NCI-H510A (cell line): Measurements from ENCODE around the gene LDLRAD4.
"Not testable (repeated sequence)": the region's sequence is repeated elsewhere in the genome, so short reads cannot be mapped to it uniquely, and the experiment has no call there.

Source experiments
- DNase-seq: peaks from one replicate; lab custom pipeline; 2025; lab: John Stamatoyannopoulos, UW

The LDLRAD4 gene

GRCh38 chr18:13594551-13594950, 376.0 kb downstream of the LDLRAD4 start:
- DNase-seq: no peak

GRCh38 chr18:13597068-13597467, 378.5 kb downstream of the LDLRAD4 start:
- DNase-seq: no peak

GRCh38 chr18:13598591-13598990, 380.0 kb downstream of the LDLRAD4 start:
- DNase-seq: no peak

- no peak for DNase-seq
Measured at GRCh38 chr18:13599031-13599430, 380.5 kb downstream of the LDLRAD4 start.

- DNase-seq: no peak
Measured at GRCh38 chr18:13603304-13604019, 384.9 kb downstream of the LDLRAD4 start.

GRCh38 chr18:13604786-13605185, 386.2 kb downstream of the LDLRAD4 start:
- DNase-seq: no peak

- peak; percentile 4 for DNase-seq
Measured at GRCh38 chr18:13605477-13605876, 386.9 kb downstream of the LDLRAD4 start.

GRCh38 chr18:13605901-13606300, 387.3 kb downstream of the LDLRAD4 start:
- DNase-seq: no peak

GRCh38 chr18:13606604-13607254, 388.2 kb downstream of the LDLRAD4 start:
- DNase-seq: no peak

- DNase-seq: not testable (repeated sequence)
Measured at GRCh38 chr18:13608024-13608562, 389.5 kb downstream of the LDLRAD4 start.

GRCh38 chr18:13608791-13609532, 390.4 kb downstream of the LDLRAD4 start:
- no peak for DNase-seq

GRCh38 chr18:13610555-13611141, 392.1 kb downstream of the LDLRAD4 start:
- DNase-seq: no peak

GRCh38 chr18:13611142-13611600, 392.6 kb downstream of the LDLRAD4 start:
- DNase-seq: no peak

- no peak for DNase-seq
Measured at GRCh38 chr18:13611601-13612195, 393.1 kb downstream of the LDLRAD4 start.

- DNase-seq: no peak
Measured at GRCh38 chr18:13612196-13612997, 393.8 kb downstream of the LDLRAD4 start.

- DNase-seq: no peak
Measured at GRCh38 chr18:13613099-13613498, 394.5 kb downstream of the LDLRAD4 start.

- DNase-seq: peak; percentile 28
Measured at GRCh38 chr18:13613591-13614501, 395.3 kb downstream of the LDLRAD4 start.

- DNase-seq: no peak
Measured at GRCh38 chr18:13614641-13615288, 396.2 kb downstream of the LDLRAD4 start.

GRCh38 chr18:13615432-13615861, 396.9 kb downstream of the LDLRAD4 start:
- no peak for DNase-seq
